ENCODE data around the gene CXXC4. TPM values are rescaled to one million over a fixed set of nuclear protein-coding genes. Genes with fewer than 3 reads are reported as not detected.

Gene CXXC4
- total RNA-seq, 1 experiment from 2014 or later = 0.54 TPM

DNA sequence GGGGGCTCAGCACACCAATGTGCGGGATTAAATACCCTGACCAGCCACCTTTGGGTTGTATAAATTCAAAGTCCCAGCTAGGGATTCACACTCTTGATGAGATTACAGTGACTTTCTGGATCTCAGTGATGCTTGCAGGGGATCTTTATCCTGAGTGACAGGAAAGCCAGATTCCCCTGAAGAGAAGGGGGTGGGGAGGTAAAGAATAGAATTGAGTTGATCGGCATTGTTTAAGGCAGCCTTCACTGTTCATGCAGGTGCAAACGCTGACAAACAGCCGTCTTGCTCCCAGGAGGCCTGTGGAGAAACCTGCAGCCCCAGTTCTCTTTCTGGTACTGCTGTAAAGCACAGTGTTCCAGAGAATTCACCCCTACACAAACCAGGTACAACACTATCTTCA lies 19.0 kb downstream of the CXXC4 start:
- no peak for TF ChIP-seq EZH2phosphoT487 (IDR thresholded peaks at IDR 0.05; ENCODE audit: borderline replicate concordance)
- TF ChIP-seq TCF7L2 (IDR thresholded peaks at IDR 0.05; ENCODE audit: borderline replicate concordance, extremely low read depth, insufficient read depth, insufficient read length) = no peak
- TF ChIP-seq RAD21 (IDR thresholded peaks at IDR 0.05; ENCODE audit: low read depth) = no peak
- TF ChIP-seq JUND (IDR thresholded peaks at IDR 0.05) = no peak
- no peak for TF ChIP-seq CTCF (IDR thresholded peaks at IDR 0.05 in 2 of 3, conservative IDR thresholded peaks at IDR 0.05 in 1 of 3; ENCODE audit: borderline replicate concordance in 1 of 3, insufficient read depth in 1 of 3, low read depth in 2 of 3, low read length in 2 of 3)
- no peak for TF ChIP-seq FOSL1 (IDR thresholded peaks at IDR 0.05; ENCODE audit: low read depth)
- no peak for TF ChIP-seq EGR1 (IDR thresholded peaks at IDR 0.05; ENCODE audit: low read depth)
- TF ChIP-seq, protein P1, sequence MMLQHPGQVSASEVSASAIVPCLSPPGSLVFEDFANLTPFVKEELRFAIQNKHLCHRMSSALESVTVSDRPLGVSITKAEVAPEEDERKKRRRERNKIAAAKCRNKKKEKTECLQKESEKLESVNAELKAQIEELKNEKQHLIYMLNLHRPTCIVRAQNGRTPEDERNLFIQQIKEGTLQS (IDR thresholded peaks at IDR 0.05) = no peak
- no peak for TF ChIP-seq CEBPB (IDR thresholded peaks at IDR 0.05; ENCODE audit: low read depth)
- TF ChIP-seq MAX (IDR thresholded peaks at IDR 0.05) = no peak
- no peak for TF ChIP-seq POLR2AphosphoS5 (IDR thresholded peaks at IDR 0.05; ENCODE audit: low read depth, low read length)
- TF ChIP-seq ELF1 (IDR thresholded peaks at IDR 0.05; ENCODE audit: borderline replicate concordance, low read depth) = no peak
- no peak for TF ChIP-seq POLR2A (IDR thresholded peaks at IDR 0.05; ENCODE audit: borderline replicate concordance, extremely low read depth, insufficient read depth, insufficient read length)
- no peak for TF ChIP-seq ZBTB33 (IDR thresholded peaks at IDR 0.05; ENCODE audit: extremely low read depth, insufficient replicate concordance, low read length)
- TF ChIP-seq CBX3 (IDR thresholded peaks at IDR 0.05; ENCODE audit: low read depth) = no peak
- no peak for TF ChIP-seq SIN3A (IDR thresholded peaks at IDR 0.05; ENCODE audit: low read depth)
- TF ChIP-seq EZH2 (IDR thresholded peaks at IDR 0.05) = no peak
- no peak for TF ChIP-seq YY1 (IDR thresholded peaks at IDR 0.05; ENCODE audit: extremely low read depth, insufficient replicate concordance, low read depth, low read length)
- H3K36me3 ChIP-seq (ENCODE audit: control insufficient read depth in 1 of 2, insufficient read depth in 2 of 2, low read length in 2 of 2) = no peaks in the 10 kb centered on the region
- ATAC-seq = no peak
- POLR2A ChIA-PET = no interaction called here
- CTCF ChIA-PET = no interaction called here
- no peak for DNase-seq (ENCODE audit: low read depth, low spot score)
- no peaks in the 10 kb centered on the region for H4K20me1 ChIP-seq (ENCODE audit: insufficient read depth)
- no peak overlapping the region for H3K27ac ChIP-seq (ENCODE audit: low read depth, low read length)
- no peak overlapping the region for H2AFZ ChIP-seq (ENCODE audit: low read depth, low read length, poor library complexity, severe bottlenecking)
- RAD21 ChIA-PET (ENCODE audit: low non-redundant PET in 1 of 2, low total read pairs in 2 of 2, uncharacterized antibody in 2 of 2, unreplicated experiment in 2 of 2) = no interaction called here
- H3K9ac ChIP-seq (ENCODE audit: low read length) = no peak overlapping the region
- H3K4me2 ChIP-seq (ENCODE audit: low read length) = no peak overlapping the region
- H3K4me3 ChIP-seq (replicated peaks in 1 of 2; ENCODE audit: low read depth in 1 of 2, low read length in 2 of 2) = no peak overlapping the region
- H3K4me1 ChIP-seq (ENCODE audit: control insufficient read depth in 1 of 2, insufficient read depth in 2 of 2, low read length in 2 of 2) = no peaks in the 10 kb centered on the region
- H3K9me3 ChIP-seq (ENCODE audit: control insufficient read depth in 1 of 2, insufficient read depth in 1 of 2, low read depth in 1 of 2, low read length in 2 of 2) = no peaks in the 10 kb centered on the region
- intact Hi-C loops (cut with micrococcal nuclease) = no loop called here
- H3K9me2 ChIP-seq (ENCODE audit: insufficient read depth) = no peaks in the 10 kb centered on the region
- H3K79me2 ChIP-seq (ENCODE audit: insufficient read depth, low read length) = no peaks in the 10 kb centered on the region
- no peaks in the 10 kb centered on the region for H3K27me3 ChIP-seq (ENCODE audit: insufficient read depth, low read length)
- BruUV-seq (replicated peaks) = no TSS peak

Measured in HCT116 (cell line).